Heart left ventricle (tissue), 13 donors: ENCODE measurements around the gene INTS11.

Source experiments
- POLR2A ChIP-seq, 2 donors: fragments of 450-650 bp; IDR thresholded peaks; one replicate each; pipeline ENCODE4 v1.6.1; 2017; ENCODE audit warnings: antibody characterized with exemption in 2 of 2, mild to moderate bottlenecking in 2 of 2, moderate library complexity in 2 of 2
- TF ChIP-seq, protein P1 (sequence below), 12 donors: fragments of 200-600 bp; sonication (generic) in 4 of 12; IDR thresholded peaks; one replicate each; pipeline versions ENCODE4 v1.5.0 to v1.8.0; 2018 to 2022; ENCODE audit warnings: antibody characterized with exemption in 12 of 12, mild to moderate bottlenecking in 5 of 12
- donor health status: ischemic (EF 13 %, LVEDD 7.1; RV severe dilation, severe dysfunction).
- donor health status: DM: no; HTN: yes; CAD: no.
- donor health status: DM: no; HTN: no; CAD: no.
- donor health status: ischemic (EF 25% LVEDD 6.9; RV normal size, moderate dysfunction).
- donor health status: ischemic (EF 25% LVEDD 5.7; RV mildly dilated, moderate dysfunction).
- donor health status: ischemic (EF 35%, LVEDD 5.7; RV mildly dilated, moderate dysfunction).
- donor health status: nonischemic (EF 11% LVEDD 7.7; RV severe dilation, severe dysfunction).
- donor health status: DM: yes; HTN: yes; CAD: no.
- donor health status: PGD.
- donor health status: ischemic (EF 29% LVEDD 5.4; RV normal size, mild dysfunction).
- donor health status: nonischemic (EF 23%, LVEDD 6.1; RV moderate dilation, normal function).

DNA sequence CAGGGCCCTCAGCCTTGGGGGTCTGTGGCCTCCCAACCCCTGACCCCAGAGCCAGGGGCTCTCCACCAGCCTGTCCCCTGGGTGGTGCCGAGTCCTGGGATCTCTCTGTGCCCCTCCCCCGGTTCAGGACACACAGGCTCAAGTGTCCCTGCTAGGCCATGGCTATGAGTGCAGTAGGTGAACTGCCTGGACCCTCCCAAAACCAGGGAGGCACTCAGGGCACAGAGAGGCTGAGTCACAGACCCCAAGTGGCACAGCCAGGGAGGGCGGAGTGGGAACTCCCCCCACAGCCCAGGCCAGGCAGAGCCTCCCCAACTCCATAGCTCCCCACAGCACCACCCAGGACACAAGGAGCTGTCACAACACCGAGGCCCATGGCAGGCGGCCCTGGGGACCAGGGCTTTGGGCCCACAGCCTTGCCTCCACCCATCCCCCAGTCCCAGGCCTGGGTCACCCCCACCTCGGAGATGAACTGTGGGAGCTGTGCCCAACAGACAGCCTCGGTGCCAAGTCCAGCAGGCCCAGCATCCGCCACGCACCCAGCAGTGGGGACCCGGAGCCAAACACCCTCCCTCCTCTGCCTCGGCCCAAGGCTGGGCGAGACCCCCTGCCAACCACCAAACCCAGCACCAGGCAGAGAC, 21.5 kb upstream of the INTS11 start:
- TF ChIP-seq, protein P1, sequence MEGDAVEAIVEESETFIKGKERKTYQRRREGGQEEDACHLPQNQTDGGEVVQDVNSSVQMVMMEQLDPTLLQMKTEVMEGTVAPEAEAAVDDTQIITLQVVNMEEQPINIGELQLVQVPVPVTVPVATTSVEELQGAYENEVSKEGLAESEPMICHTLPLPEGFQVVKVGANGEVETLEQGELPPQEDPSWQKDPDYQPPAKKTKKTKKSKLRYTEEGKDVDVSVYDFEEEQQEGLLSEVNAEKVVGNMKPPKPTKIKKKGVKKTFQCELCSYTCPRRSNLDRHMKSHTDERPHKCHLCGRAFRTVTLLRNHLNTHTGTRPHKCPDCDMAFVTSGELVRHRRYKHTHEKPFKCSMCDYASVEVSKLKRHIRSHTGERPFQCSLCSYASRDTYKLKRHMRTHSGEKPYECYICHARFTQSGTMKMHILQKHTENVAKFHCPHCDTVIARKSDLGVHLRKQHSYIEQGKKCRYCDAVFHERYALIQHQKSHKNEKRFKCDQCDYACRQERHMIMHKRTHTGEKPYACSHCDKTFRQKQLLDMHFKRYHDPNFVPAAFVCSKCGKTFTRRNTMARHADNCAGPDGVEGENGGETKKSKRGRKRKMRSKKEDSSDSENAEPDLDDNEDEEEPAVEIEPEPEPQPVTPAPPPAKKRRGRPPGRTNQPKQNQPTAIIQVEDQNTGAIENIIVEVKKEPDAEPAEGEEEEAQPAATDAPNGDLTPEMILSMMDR (IDR thresholded peaks at IDR 0.05): no peak
- no peak for TF ChIP-seq POLR2A (IDR thresholded peaks at IDR 0.05)
